ENCODE measurements around the gene DYNC1I1.

The DYNC1I1 gene

GRCh38 chr7:95897557-95898251 lies 125.3 kb downstream of the DYNC1I1 start:
- no peak overlapping the region for H3K27ac Mint-ChIP-seq
- H3K9me3 Mint-ChIP-seq, result no peaks in the 10 kb centered on the region
- no peaks in the 10 kb centered on the region for H3K36me3 Mint-ChIP-seq (ENCODE audit: low read depth)
- H3K4me1 Mint-ChIP-seq, result no peaks in the 10 kb centered on the region
- no peak for TF ChIP-seq CTCF (IDR thresholded peaks at IDR 0.05; ENCODE audit: unreplicated experiment in 3 of 3)
- H3K4me3 Mint-ChIP-seq, result no peak overlapping the region
- H3K27me3 Mint-ChIP-seq (ENCODE audit: low read depth), result peaks cover 3% of the 10 kb centered on the region

- TF ChIP-seq CTCF (IDR thresholded peaks at IDR 0.05; ENCODE audit: unreplicated experiment in 3 of 3), result no peak
- Mint-ChIP-seq H3K9me3 (no peaks in the 10 kb centered on the region), H3K36me3 (ENCODE audit: low read depth) (no peaks in the 10 kb centered on the region), H3K4me1 (no peaks in the 10 kb centered on the region), H3K4me3 (no peak overlapping the region), H3K27ac (no peak overlapping the region), H3K27me3 (ENCODE audit: low read depth) (peaks cover 13% of the 10 kb centered on the region)
Measured at GRCh38 chr7:95899919-95900513, 127.7 kb downstream of the DYNC1I1 start.

GRCh38 chr7:95901006-95901405 lies 128.7 kb downstream of the DYNC1I1 start:
- no peak for TF ChIP-seq CTCF (IDR thresholded peaks at IDR 0.05; ENCODE audit: unreplicated experiment in 3 of 3)
- Mint-ChIP-seq H3K4me1 (no peaks in the 10 kb centered on the region), H3K27me3 (ENCODE audit: low read depth) (peaks cover 20% of the 10 kb centered on the region), H3K4me3 (no peak overlapping the region), H3K36me3 (ENCODE audit: low read depth) (no peaks in the 10 kb centered on the region), H3K9me3 (no peaks in the 10 kb centered on the region), H3K27ac (no peak overlapping the region)

GRCh38 chr7:95904099-95904498 lies 131.7 kb downstream of the DYNC1I1 start:
- Mint-ChIP-seq H3K27ac (no peak overlapping the region), H3K36me3 (ENCODE audit: low read depth) (no peaks in the 10 kb centered on the region), H3K4me1 (peaks cover 4% of the 10 kb centered on the region), H3K27me3 (ENCODE audit: low read depth) (peaks cover 25% of the 10 kb centered on the region), H3K4me3 (no peak overlapping the region), H3K9me3 (no peaks in the 10 kb centered on the region)
- TF ChIP-seq CTCF (IDR thresholded peaks at IDR 0.05; ENCODE audit: unreplicated experiment in 3 of 3), result no peak

GRCh38 chr7:95905167-95905566 lies 132.8 kb downstream of the DYNC1I1 start:
- no peak for TF ChIP-seq CTCF (IDR thresholded peaks at IDR 0.05; ENCODE audit: unreplicated experiment in 3 of 3)
- H3K9me3 Mint-ChIP-seq, result no peaks in the 10 kb centered on the region
- H3K27me3 Mint-ChIP-seq (ENCODE audit: low read depth), result peaks cover 26% of the 10 kb centered on the region
- H3K4me3 Mint-ChIP-seq, result no peak overlapping the region
- no peak overlapping the region for H3K27ac Mint-ChIP-seq
- no peaks in the 10 kb centered on the region for H3K36me3 Mint-ChIP-seq (ENCODE audit: low read depth)
- peaks cover 4% of the 10 kb centered on the region for H3K4me1 Mint-ChIP-seq

- TF ChIP-seq CTCF (IDR thresholded peaks at IDR 0.05; ENCODE audit: unreplicated experiment in 3 of 3), result no peak
- Mint-ChIP-seq H3K4me3 (no peak overlapping the region), H3K36me3 (ENCODE audit: low read depth) (no peaks in the 10 kb centered on the region), H3K9me3 (no peaks in the 10 kb centered on the region), H3K4me1 (peaks cover 4% of the 10 kb centered on the region), H3K27ac (no peak overlapping the region), H3K27me3 (ENCODE audit: low read depth) (peaks cover 36% of the 10 kb centered on the region)
Measured at GRCh38 chr7:95906851-95907250, 134.5 kb downstream of the DYNC1I1 start.
